CD8-positive, alpha-beta memory T cell (primary cell): ENCODE data around the gene TXNL1. TPM values are rescaled to one million over a fixed set of nuclear protein-coding genes. Genes with fewer than 3 reads are reported as not detected.
A peak's percentile ranks its signal among the peaks of the same experiment; 100 is the strongest.
"Not testable (repeated sequence)": the region's sequence is repeated elsewhere in the genome, so short reads cannot be mapped to it uniquely, and the experiment has no call there.

Experiments
- CTCF ChIA-PET: fragments of 350-600 bp; sonication (Branson Sonifier 250); formaldehyde crosslinking; loops from one replicate; lab custom pipeline; 2021; ENCODE audit warnings: antibody characterized with exemption; lab: Charles Lee
- POLR2A ChIA-PET: fragments of 350-600 bp; sonication (Branson Sonifier 250); formaldehyde crosslinking; loops from one replicate; lab custom pipeline; 2021; ENCODE audit warnings: antibody characterized with exemption; lab: Charles Lee
- DNase-seq, 5 donors: peaks; one replicate each; pipeline versions ENCODE4 v3.0.0 to v3.0.0-alpha.2; 2020 to 2022; ENCODE audit warnings: mixed read lengths in 1 of 5
- H3K27ac ChIP-seq: one replicate; pipeline ENCODE4 v1.7.0; 2013; ENCODE audit warnings: low read depth, mild to moderate bottlenecking, low read length, moderate library complexity
- H3K27me3 ChIP-seq: 2 replicates; pipeline ENCODE4 v1.7.0; 2013; ENCODE audit warnings: low read length, mild to moderate bottlenecking; ENCODE audit not compliant: insufficient read depth, poor library complexity, severe bottlenecking
- H3K36me3 ChIP-seq: 2 replicates; pipeline ENCODE4 v1.7.0; 2013; ENCODE audit warnings: mild to moderate bottlenecking, low read length, moderate library complexity; ENCODE audit not compliant: insufficient read depth
- H3K4me1 ChIP-seq: 2 replicates; pipeline ENCODE4 v1.7.0; 2013; ENCODE audit warnings: mild to moderate bottlenecking, low read length, moderate library complexity; ENCODE audit not compliant: insufficient read depth
- H3K4me3 ChIP-seq: 2 replicates; pipeline ENCODE4 v1.7.0; 2013; ENCODE audit warnings: mild to moderate bottlenecking, low read length
- H3K9me3 ChIP-seq: 2 replicates; pipeline ENCODE4 v1.7.0; 2013; ENCODE audit warnings: mild to moderate bottlenecking, low read length
- H3K27ac Mint-ChIP-seq, 8 donors: one replicate each; pipeline ENCODE4 v1.8.0; 2020 to 2021; ENCODE audit warnings: mixed read lengths in 8 of 8, mild to moderate bottlenecking in 6 of 8, inconsistent platforms in 3 of 8, moderate library complexity in 3 of 8
- H3K27me3 Mint-ChIP-seq, 2 donors: one replicate each; pipeline ENCODE4 v1.8.0; 2020 to 2021; ENCODE audit warnings: mixed read lengths in 2 of 2, mild to moderate bottlenecking in 1 of 2, moderate library complexity in 1 of 2
- H3K36me3 Mint-ChIP-seq, 3 donors: one replicate each; pipeline ENCODE4 v1.8.0; 2020 to 2021; ENCODE audit warnings: mixed read lengths in 3 of 3, inconsistent platforms in 1 of 3, mild to moderate bottlenecking in 1 of 3
- H3K4me1 Mint-ChIP-seq, 3 donors: one replicate each; pipeline ENCODE4 v1.8.0; 2020 to 2021; ENCODE audit warnings: mixed read lengths in 3 of 3, inconsistent platforms in 1 of 3, mild to moderate bottlenecking in 1 of 3
- H3K4me3 Mint-ChIP-seq, 7 donors: one replicate each; pipeline ENCODE4 v1.8.0; 2020 to 2021; ENCODE audit warnings: mixed read lengths in 7 of 7, mild to moderate bottlenecking in 6 of 7, moderate library complexity in 4 of 7, inconsistent platforms in 2 of 7
- H3K9me3 Mint-ChIP-seq, 5 donors: one replicate each; pipeline ENCODE4 v1.8.0; 2020 to 2022; ENCODE audit warnings: mixed read lengths in 5 of 5, mild to moderate bottlenecking in 3 of 5, moderate library complexity in 2 of 5, inconsistent platforms in 1 of 5
- polyA plus RNA-seq: library from polyadenylated mRNA; unstranded; fragments of 300-500 nt; fragmentation: Illumina TruSeq; gene quantifications from one replicate; pipeline ENCODE4 v1.2.3, GENCODE V29; 2021
- total RNA-seq, 2 experiments: library from RNA; stranded (reverse); gene quantifications; one replicate each; pipeline ENCODE4 v1.2.3, GENCODE V29; 2021

Gene TXNL1
- total and polyA plus RNA-seq, 3 experiments from 2014 or later, result 57.1 to 91.6 (median 86.8) TPM

DNA sequence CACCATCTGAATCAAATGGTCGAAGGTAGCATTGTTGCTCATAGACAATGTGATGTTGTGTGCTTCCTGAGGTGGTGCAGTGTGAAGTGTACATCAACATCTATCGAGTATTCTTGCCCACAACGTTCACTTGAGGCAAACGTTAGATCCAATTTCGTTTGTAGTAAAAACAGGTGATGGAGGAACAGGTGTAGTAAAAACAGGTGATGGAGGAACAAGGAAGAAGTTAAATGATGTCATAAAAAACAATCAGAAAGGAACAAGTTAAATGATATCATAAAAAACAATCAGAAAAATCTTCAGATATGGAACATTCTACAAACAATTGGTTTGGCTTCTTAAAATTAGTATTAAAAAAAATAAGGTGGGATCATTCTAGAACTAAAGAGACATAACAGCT is 24.1 kb upstream of the TXNL1 start:
- no peak overlapping the region for H3K27ac ChIP-seq
- no peaks in the 10 kb centered on the region for H3K9me3 ChIP-seq
- no peak overlapping the region for H3K4me3 ChIP-seq
- H3K27me3 Mint-ChIP-seq, result no peaks in the 10 kb centered on the region
- no peak overlapping the region for H3K4me3 Mint-ChIP-seq
- ChIA-PET CTCF (no interaction called here), POLR2A (no interaction called here)
- no peak for DNase-seq
- no peaks in the 10 kb centered on the region for H3K4me1 ChIP-seq
- peaks cover 37 to 69% (median 60%) of the 10 kb centered on the region in 3 donors for H3K4me1 Mint-ChIP-seq
- H3K27me3 ChIP-seq, result no peaks in the 10 kb centered on the region
- H3K9me3 Mint-ChIP-seq, result no peaks in the 10 kb centered on the region
- no peaks in the 10 kb centered on the region for H3K36me3 ChIP-seq
- peak overlapping the region in 1 of 8 donors; percentile 77 for H3K27ac Mint-ChIP-seq
- H3K36me3 Mint-ChIP-seq, result peaks cover 3 to 16% (median 10%) of the 10 kb centered on the region in 3 donors

- Mint-ChIP-seq H3K9me3 (no peaks in the 10 kb centered on the region), H3K4me3 (peak overlapping the region in 1 of 7 donors; percentile 34), H3K27ac (peak overlapping the region in 1 of 8 donors; percentile 77), H3K4me1 (peaks cover 32 to 64% (median 57%) of the 10 kb centered on the region in 3 donors), H3K36me3 (peaks cover 3 to 15% (median 10%) of the 10 kb centered on the region in 3 donors), H3K27me3 (no peaks in the 10 kb centered on the region)
- Histone ChIP-seq H3K27me3 (no peaks in the 10 kb centered on the region), H3K4me1 (no peaks in the 10 kb centered on the region), H3K9me3 (no peaks in the 10 kb centered on the region), H3K4me3 (no peak overlapping the region), H3K36me3 (no peaks in the 10 kb centered on the region), H3K27ac (no peak overlapping the region)
- POLR2A ChIA-PET, result no interaction called here
- no peak for DNase-seq
- CTCF ChIA-PET, result no interaction called here
Measured at GRCh38 chr18:56662063-56662408, 23.6 kb upstream of the TXNL1 start.

- H3K36me3 ChIP-seq, result no peaks in the 10 kb centered on the region
- H3K9me3 ChIP-seq, result no peaks in the 10 kb centered on the region
- no peak for DNase-seq
- H3K27me3 ChIP-seq, result no peaks in the 10 kb centered on the region
- H3K27ac ChIP-seq, result no peak overlapping the region
- H3K4me3 ChIP-seq, result no peak overlapping the region
- peak overlapping the region in 1 of 7 donors; percentile 34 for H3K4me3 Mint-ChIP-seq
- peaks cover 3 to 15% (median 10%) of the 10 kb centered on the region in 3 donors for H3K36me3 Mint-ChIP-seq
- no peaks in the 10 kb centered on the region for H3K4me1 ChIP-seq
- ChIA-PET POLR2A (no interaction called here), CTCF (no interaction called here)
- no peaks in the 10 kb centered on the region for H3K27me3 Mint-ChIP-seq
- H3K27ac Mint-ChIP-seq, result no peak overlapping the region
- no peaks in the 10 kb centered on the region for H3K9me3 Mint-ChIP-seq
- H3K4me1 Mint-ChIP-seq, result peaks cover 32 to 61% (median 57%) of the 10 kb centered on the region in 3 donors
Measured at GRCh38 chr18:56661360-56662062, 23.1 kb upstream of the TXNL1 start.

GRCh38 chr18:56660655-56661054 is 22.3 kb upstream of the TXNL1 start:
- CTCF ChIA-PET, result no interaction called here
- H3K9me3 Mint-ChIP-seq, result no peaks in the 10 kb centered on the region
- no peak overlapping the region for H3K4me3 ChIP-seq
- H3K27ac Mint-ChIP-seq, result peak overlapping the region in 1 of 8 donors; percentile 68
- peaks cover 4% of the 10 kb centered on the region for H3K4me1 ChIP-seq
- DNase-seq, result no peak
- no peaks in the 10 kb centered on the region for H3K27me3 ChIP-seq
- H3K27me3 Mint-ChIP-seq, result no peaks in the 10 kb centered on the region
- POLR2A ChIA-PET, result no interaction called here
- H3K36me3 Mint-ChIP-seq, result peaks cover 3 to 15% (median 10%) of the 10 kb centered on the region in 3 donors
- peaks cover 31 to 59% (median 59%) of the 10 kb centered on the region in 3 donors for H3K4me1 Mint-ChIP-seq
- H3K27ac ChIP-seq, result no peak overlapping the region
- no peaks in the 10 kb centered on the region for H3K9me3 ChIP-seq
- H3K36me3 ChIP-seq, result no peaks in the 10 kb centered on the region
- no peak overlapping the region for H3K4me3 Mint-ChIP-seq

GRCh38 chr18:56659111-56659510 is 20.7 kb upstream of the TXNL1 start:
- no peak overlapping the region for H3K4me3 ChIP-seq
- no peaks in the 10 kb centered on the region for H3K9me3 ChIP-seq
- no peaks in the 10 kb centered on the region for H3K27me3 ChIP-seq
- no peaks in the 10 kb centered on the region for H3K36me3 ChIP-seq
- peaks cover 16% of the 10 kb centered on the region for H3K4me1 ChIP-seq
- ChIA-PET POLR2A (no interaction called here), CTCF (no interaction called here)
- H3K9me3 Mint-ChIP-seq, result no peaks in the 10 kb centered on the region
- H3K27ac ChIP-seq, result no peak overlapping the region
- no peak overlapping the region for H3K27ac Mint-ChIP-seq
- H3K36me3 Mint-ChIP-seq, result peaks cover 3 to 15% (median 10%) of the 10 kb centered on the region in 3 donors
- H3K27me3 Mint-ChIP-seq, result no peaks in the 10 kb centered on the region
- DNase-seq, result no peak
- H3K4me3 Mint-ChIP-seq, result no peak overlapping the region
- H3K4me1 Mint-ChIP-seq, result peaks cover 39 to 68% (median 63%) of the 10 kb centered on the region in 3 donors

DNA sequence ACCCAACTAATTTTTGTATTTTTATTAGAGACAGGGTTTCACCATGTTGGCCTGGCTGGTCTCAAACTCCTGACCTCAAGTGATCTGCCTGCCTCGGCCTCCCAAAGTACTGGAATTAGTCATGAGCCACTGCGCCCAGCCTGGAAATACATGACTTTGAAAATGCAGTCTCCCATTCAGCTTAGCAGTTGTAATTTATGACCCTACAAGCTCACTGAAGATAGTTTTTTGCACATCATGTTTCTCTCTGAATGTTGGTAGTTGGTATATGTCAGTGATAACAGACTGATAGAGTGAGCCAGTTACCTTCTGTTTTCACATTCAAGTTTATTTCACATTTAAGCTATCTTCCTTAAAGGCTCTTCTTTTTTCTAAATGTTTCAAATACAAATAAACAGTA is 19.9 kb upstream of the TXNL1 start:
- Mint-ChIP-seq H3K27ac (peak overlapping the region in 1 of 8 donors; percentile 6), H3K36me3 (peaks cover 3 to 15% (median 10%) of the 10 kb centered on the region in 3 donors), H3K4me3 (no peak overlapping the region), H3K27me3 (no peaks in the 10 kb centered on the region), H3K4me1 (peaks cover 44 to 71% (median 68%) of the 10 kb centered on the region in 3 donors), H3K9me3 (no peaks in the 10 kb centered on the region)
- H3K36me3 ChIP-seq, result no peaks in the 10 kb centered on the region
- H3K4me1 ChIP-seq, result peaks cover 16% of the 10 kb centered on the region
- no peak for DNase-seq
- ChIA-PET POLR2A (no interaction called here), CTCF (no interaction called here)
- no peak overlapping the region for H3K27ac ChIP-seq
- no peaks in the 10 kb centered on the region for H3K9me3 ChIP-seq
- H3K27me3 ChIP-seq, result no peaks in the 10 kb centered on the region
- H3K4me3 ChIP-seq, result no peak overlapping the region

DNA sequence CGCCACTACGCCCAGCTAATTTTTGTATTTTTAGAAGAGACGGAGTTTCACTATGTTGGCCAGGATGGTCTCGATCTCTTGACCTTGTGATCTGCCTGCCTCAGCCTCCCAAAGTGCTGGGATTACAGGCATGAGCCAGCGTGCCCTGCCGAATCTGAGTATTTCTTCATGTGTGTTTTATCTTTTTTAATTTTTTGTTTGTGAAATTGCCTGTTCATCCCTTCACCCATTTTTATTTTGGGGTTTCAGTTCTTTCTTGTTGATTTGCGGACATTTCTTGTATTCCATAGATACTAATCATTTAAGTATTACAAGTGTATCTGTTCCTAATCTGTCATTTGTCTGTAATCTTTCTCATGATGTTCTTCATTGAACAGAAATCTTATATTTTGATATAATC is 15.9 kb upstream of the TXNL1 start:
- POLR2A ChIA-PET, H3K27me3 Mint-ChIP-seq, CTCF ChIA-PET, DNase-seq, H3K9me3 ChIP-seq, H3K9me3 Mint-ChIP-seq, H3K4me3 ChIP-seq, H3K36me3 ChIP-seq, H3K27ac ChIP-seq, H3K27me3 ChIP-seq: not testable (repeated sequence)
- peak overlapping the region in 3 of 7 donors; percentile 9 to 57 (median 11) for H3K4me3 Mint-ChIP-seq
- H3K4me1 Mint-ChIP-seq, result peaks cover 55 to 72% (median 59%) of the 10 kb centered on the region in 3 donors
- H3K27ac Mint-ChIP-seq, result peak overlapping the region in 4 of 8 donors; percentile 14 to 69 (median 38)
- H3K36me3 Mint-ChIP-seq, result peaks cover 0 to 15% (median 7%) of the 10 kb centered on the region in 3 donors
- H3K4me1 ChIP-seq, result peaks cover 39% of the 10 kb centered on the region

DNA sequence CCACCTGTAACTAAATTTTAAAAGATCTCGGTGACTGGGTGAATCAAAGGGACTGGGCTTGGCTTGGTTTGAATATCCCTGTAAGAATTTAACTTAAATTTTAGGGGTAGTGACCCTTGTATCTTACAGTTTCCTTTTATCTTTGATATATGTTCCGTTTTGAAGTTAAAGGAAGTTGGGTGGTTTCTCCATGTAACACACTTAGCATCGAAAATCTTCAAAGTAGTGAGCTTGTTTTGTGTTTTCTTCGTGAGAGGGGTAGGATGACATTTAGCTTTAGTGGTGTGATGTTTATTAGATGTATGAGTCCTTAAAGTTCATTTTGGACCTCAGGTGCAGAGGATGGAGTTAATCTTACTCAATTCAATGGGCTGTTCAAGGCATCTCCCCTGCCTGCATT is 14.4 kb upstream of the TXNL1 start:
- no peaks in the 10 kb centered on the region for H3K9me3 ChIP-seq
- DNase-seq, result peak in 1 of 5 donors; percentile 21
- peak overlapping the region; percentile 32 for H3K27ac ChIP-seq
- ChIA-PET CTCF (interaction anchor here (3.6 kb wide), 1 partner anchor 14 kb away, joined by 16 read pairs; the partner anchor contains the start of gene TXNL1), POLR2A (interaction anchor here (4.0 kb wide), 1 partner anchor 14 kb away, joined by 32 read pairs; the partner anchor contains the start of gene TXNL1)
- Mint-ChIP-seq H3K36me3 (peaks cover 0 to 8% (median 5%) of the 10 kb centered on the region in 3 donors), H3K4me3 (peak overlapping the region; percentile 70 to 95 (median 92)), H3K4me1 (peaks cover 55 to 72% (median 55%) of the 10 kb centered on the region in 3 donors), H3K27me3 (no peaks in the 10 kb centered on the region), H3K9me3 (no peaks in the 10 kb centered on the region), H3K27ac (peak overlapping the region; percentile 72 to 97 (median 88))
- peak overlapping the region; percentile 40 for H3K4me3 ChIP-seq
- H3K4me1 ChIP-seq, result peaks cover 39% of the 10 kb centered on the region
- H3K36me3 ChIP-seq, result no peaks in the 10 kb centered on the region
- no peaks in the 10 kb centered on the region for H3K27me3 ChIP-seq
